HepG2 (cell line): ENCODE data around the gene DCUN1D3. TPM values are rescaled to one million over a fixed set of nuclear protein-coding genes. Genes with fewer than 3 reads are reported as not detected.

Experiments
- CEBPG ChIP-seq: IDR thresholded peaks from 2 replicates; pipeline ENCODE4 v1.6.1; 2016
- ELF4 ChIP-seq: sonication (generic); formaldehyde crosslinking; IDR thresholded peaks from 2 replicates; pipeline ENCODE4 v1.5.0; 2020; ENCODE audit warnings: missing genetic modification reagents, mild to moderate bottlenecking, moderate library complexity, borderline replicate concordance
- EP300 ChIP-seq, 3 experiments: sonication (generic) in 1 of 3; formaldehyde crosslinking in 1 of 3; IDR thresholded peaks; 2 replicates each; pipeline versions ENCODE4 v1.5.1 to v1.6.1; 2011 to 2020; ENCODE audit warnings: low read depth in 2 of 3, low read length in 2 of 3, borderline replicate concordance in 1 of 3, improper control_type of control experiment in 1 of 3, mild to moderate bottlenecking in 1 of 3, missing genetic modification reagents in 1 of 3, moderate library complexity in 1 of 3
- GATAD2A ChIP-seq: IDR thresholded peaks from 2 replicates; pipeline ENCODE4 v1.6.1; 2016
- GZF1 ChIP-seq: sonication (generic); formaldehyde crosslinking; IDR thresholded peaks from 2 replicates; pipeline ENCODE4 v1.5.1; 2020; ENCODE audit warnings: mild to moderate bottlenecking, missing genetic modification reagents
- MAFF ChIP-seq: IDR thresholded peaks from 2 replicates; pipeline ENCODE4 v1.6.1; 2011; ENCODE audit warnings: low read depth, low read length, improper control_type of control experiment
- MXD4 ChIP-seq: IDR thresholded peaks from 2 replicates; pipeline ENCODE4 v1.6.1; 2016; ENCODE audit warnings: mild to moderate bottlenecking, missing biosample characterization, missing genetic modification reagents
- NFKBIZ ChIP-seq: IDR thresholded peaks from 2 replicates; pipeline ENCODE4 v1.6.1; 2018; ENCODE audit warnings: missing genetic modification reagents, missing compliant biosample characterization
- NONO ChIP-seq, 2 experiments: fragments of 450-650 bp in 1 of 2; sonication (generic) in 1 of 2; formaldehyde crosslinking in 1 of 2; IDR thresholded peaks in 1 of 2; conservative IDR thresholded peaks in 1 of 2; 2 replicates each; pipeline versions ENCODE4 v1.6.1 to v1.8.0; 2017 to 2022; ENCODE audit warnings: mild to moderate bottlenecking in 1 of 2, missing genetic modification reagents in 1 of 2, moderate library complexity in 1 of 2
- RORA ChIP-seq: sonication (generic); formaldehyde crosslinking; IDR thresholded peaks from 2 replicates; pipeline ENCODE4 v1.5.0; 2020; ENCODE audit warnings: mild to moderate bottlenecking, missing genetic modification reagents, moderate library complexity
- TCF12 ChIP-seq, 2 experiments: fragments of 450-650 bp in 1 of 2; sonication (generic) in 1 of 2; formaldehyde crosslinking in 1 of 2; IDR thresholded peaks; 2 replicates each; pipeline versions ENCODE4 v1.6.1 to v1.8.0; 2017 to 2022; ENCODE audit warnings: antibody characterized with exemption in 1 of 2, mild to moderate bottlenecking in 1 of 2, missing genetic modification reagents in 1 of 2, moderate library complexity in 1 of 2
- WIZ ChIP-seq: sonication (generic); formaldehyde crosslinking; IDR thresholded peaks from 2 replicates; pipeline ENCODE4 v1.5.1; 2020; ENCODE audit warnings: mild to moderate bottlenecking, missing genetic modification reagents
- ZBTB21 ChIP-seq: sonication (generic); formaldehyde crosslinking; IDR thresholded peaks from 2 replicates; pipeline ENCODE4 v1.4.0; 2020; ENCODE audit warnings: missing genetic modification reagents
- ZBTB3 ChIP-seq: sonication (generic); formaldehyde crosslinking; IDR thresholded peaks from 2 replicates; pipeline ENCODE4 v1.4.0; 2020; ENCODE audit warnings: low read depth, mild to moderate bottlenecking, moderate library complexity, missing genetic modification reagents, borderline replicate concordance
- polyA plus RNA-seq, 8 experiments: library from polyadenylated mRNA; depleted of rRNA in 3 of 8; stranded (reverse) in 7 of 8; unstranded in 1 of 8; fragments of >200 nt; fragmentation: Illumina TruSeq in 4 of 8; extraction: Trizol in 4 of 8; gene quantifications; 2 replicates each; pipeline versions ENCODE4 v1.2.1 to v1.2.3, GENCODE V29; 2011 to 2016; ENCODE audit warnings: low read depth in 4 of 8, missing spikeins in 1 of 8, mixed read lengths in 1 of 8; ENCODE audit not compliant: insufficient read depth in 1 of 8
- total RNA-seq, 5 experiments: library from RNA; depleted of rRNA; stranded (reverse); fragments of >200 nt; fragmentation: Illumina TruSeq; extraction: Trizol; gene quantifications; 2 replicates each; pipeline ENCODE4 v1.2.3, GENCODE V29; 2016; ENCODE audit warnings: low read depth in 1 of 5
- TF ChIP-seq, protein P1 (sequence below): sonication (generic); formaldehyde crosslinking; IDR thresholded peaks from 2 replicates; pipeline ENCODE4 v1.8.1; 2022; ENCODE audit warnings: low read depth, mild to moderate bottlenecking, missing genetic modification reagents
- TF ChIP-seq, protein P2 (sequence below): sonication (generic); formaldehyde crosslinking; IDR thresholded peaks from 2 replicates; pipeline ENCODE4 v1.4.0; 2020; ENCODE audit warnings: missing genetic modification reagents, mild to moderate bottlenecking, borderline replicate concordance
- TF ChIP-seq, protein P3 (sequence below): sonication (generic); formaldehyde crosslinking; IDR thresholded peaks from 2 replicates; pipeline ENCODE4 v1.5.1; 2020; ENCODE audit warnings: missing genetic modification reagents, mild to moderate bottlenecking, borderline replicate concordance
- TF ChIP-seq, protein P4 (sequence below): sonication (generic); formaldehyde crosslinking; IDR thresholded peaks from 2 replicates; pipeline ENCODE4 v1.5.0; 2020; ENCODE audit warnings: missing genetic modification reagents, mild to moderate bottlenecking, borderline replicate concordance

Gene DCUN1D3
- total and polyA plus RNA-seq, 2 of the 13 experiments (the other 11 are each of a cell fraction or from before 2014, with no cell fraction given) = 5.0 to 19.3 TPM

DNA sequence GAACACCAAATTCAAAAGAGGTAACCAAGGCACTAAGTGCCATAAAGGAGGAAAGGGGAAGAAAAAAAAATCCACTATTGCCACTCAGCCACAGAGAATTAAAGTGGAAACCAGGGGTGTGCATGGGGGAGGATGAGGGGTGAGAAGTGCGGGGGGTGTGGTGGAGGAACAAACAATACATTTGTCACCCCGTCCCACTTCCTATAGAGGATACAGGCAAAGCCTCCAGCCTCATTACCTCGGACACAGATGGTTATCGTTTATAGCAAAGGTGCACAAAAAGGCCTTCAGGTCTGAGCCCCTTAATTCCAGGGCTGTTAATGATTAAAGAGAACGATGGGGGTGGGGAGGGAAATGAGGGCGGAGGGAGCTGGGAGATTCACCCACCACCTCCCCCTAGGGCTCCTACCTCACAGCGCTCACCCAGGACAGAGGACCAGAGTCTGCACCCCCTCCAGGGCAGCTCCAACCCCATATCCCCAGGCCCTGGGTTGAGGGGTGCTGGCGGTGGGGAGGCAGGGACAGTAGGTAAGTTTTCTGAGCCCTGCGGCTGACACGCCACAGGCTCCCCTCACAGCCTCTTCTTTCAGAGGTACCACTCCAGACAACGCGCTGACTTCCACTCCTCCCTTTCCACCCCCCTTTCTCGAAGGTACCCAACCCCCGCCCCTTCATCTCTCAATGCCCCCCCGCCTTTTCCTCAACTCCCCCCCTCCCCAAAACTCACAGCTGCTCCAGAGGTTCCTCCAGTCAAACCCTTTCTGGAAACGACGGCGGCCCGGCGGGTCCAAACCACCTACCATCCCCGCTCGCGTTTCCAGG is 470 bp downstream of the DCUN1D3 start (continued):
- TF ChIP-seq, protein P1, sequence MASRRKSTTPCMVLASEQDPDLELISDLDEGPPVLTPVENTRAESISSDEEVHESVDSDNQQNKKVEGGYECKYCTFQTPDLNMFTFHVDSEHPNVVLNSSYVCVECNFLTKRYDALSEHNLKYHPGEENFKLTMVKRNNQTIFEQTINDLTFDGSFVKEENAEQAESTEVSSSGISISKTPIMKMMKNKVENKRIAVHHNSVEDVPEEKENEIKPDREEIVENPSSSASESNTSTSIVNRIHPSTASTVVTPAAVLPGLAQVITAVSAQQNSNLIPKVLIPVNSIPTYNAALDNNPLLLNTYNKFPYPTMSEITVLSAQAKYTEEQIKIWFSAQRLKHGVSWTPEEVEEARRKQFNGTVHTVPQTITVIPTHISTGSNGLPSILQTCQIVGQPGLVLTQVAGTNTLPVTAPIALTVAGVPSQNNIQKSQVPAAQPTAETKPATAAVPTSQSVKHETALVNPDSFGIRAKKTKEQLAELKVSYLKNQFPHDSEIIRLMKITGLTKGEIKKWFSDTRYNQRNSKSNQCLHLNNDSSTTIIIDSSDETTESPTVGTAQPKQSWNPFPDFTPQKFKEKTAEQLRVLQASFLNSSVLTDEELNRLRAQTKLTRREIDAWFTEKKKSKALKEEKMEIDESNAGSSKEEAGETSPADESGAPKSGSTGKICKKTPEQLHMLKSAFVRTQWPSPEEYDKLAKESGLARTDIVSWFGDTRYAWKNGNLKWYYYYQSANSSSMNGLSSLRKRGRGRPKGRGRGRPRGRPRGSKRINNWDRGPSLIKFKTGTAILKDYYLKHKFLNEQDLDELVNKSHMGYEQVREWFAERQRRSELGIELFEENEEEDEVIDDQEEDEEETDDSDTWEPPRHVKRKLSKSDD = no peak; the same call in 1 of the 2 replicates
- TF ChIP-seq MAFF = no peak
- peak; percentile 69; the same call in 1 of the 2 replicates for TF ChIP-seq GATAD2A (CRISPR knock-in tag)
- TF ChIP-seq, protein P2, sequence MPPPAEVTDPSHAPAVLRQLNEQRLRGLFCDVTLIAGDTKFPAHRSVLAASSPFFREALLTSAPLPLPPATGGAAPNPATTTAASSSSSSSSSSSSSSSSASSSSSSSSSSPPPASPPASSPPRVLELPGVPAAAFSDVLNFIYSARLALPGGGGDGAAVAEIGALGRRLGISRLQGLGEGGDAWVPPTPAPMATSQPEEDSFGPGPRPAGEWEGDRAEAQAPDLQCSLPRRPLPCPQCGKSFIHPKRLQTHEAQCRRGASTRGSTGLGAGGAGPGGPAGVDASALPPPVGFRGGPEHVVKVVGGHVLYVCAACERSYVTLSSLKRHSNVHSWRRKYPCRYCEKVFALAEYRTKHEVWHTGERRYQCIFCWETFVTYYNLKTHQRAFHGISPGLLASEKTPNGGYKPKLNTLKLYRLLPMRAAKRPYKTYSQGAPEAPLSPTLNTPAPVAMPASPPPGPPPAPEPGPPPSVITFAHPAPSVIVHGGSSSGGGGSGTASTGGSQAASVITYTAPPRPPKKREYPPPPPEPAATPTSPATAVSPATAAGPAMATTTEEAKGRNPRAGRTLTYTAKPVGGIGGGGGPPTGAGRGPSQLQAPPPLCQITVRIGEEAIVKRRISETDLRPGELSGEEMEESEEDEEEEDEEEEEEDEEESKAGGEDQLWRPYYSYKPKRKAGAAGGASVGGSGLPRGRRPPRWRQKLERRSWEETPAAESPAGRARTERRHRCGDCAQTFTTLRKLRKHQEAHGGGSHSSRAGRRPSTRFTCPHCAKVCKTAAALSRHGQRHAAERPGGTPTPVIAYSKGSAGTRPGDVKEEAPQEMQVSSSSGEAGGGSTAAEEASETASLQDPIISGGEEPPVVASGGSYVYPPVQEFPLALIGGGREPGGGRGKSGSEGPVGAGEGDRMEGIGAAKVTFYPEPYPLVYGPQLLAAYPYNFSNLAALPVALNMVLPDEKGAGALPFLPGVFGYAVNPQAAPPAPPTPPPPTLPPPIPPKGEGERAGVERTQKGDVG = no peak
- TF ChIP-seq RORA (CRISPR knock-in tag) = no peak
- TF ChIP-seq ZBTB3 = no peak
- no peak for TF ChIP-seq NFKBIZ (CRISPR knock-in tag)
- TF ChIP-seq, protein P3, sequence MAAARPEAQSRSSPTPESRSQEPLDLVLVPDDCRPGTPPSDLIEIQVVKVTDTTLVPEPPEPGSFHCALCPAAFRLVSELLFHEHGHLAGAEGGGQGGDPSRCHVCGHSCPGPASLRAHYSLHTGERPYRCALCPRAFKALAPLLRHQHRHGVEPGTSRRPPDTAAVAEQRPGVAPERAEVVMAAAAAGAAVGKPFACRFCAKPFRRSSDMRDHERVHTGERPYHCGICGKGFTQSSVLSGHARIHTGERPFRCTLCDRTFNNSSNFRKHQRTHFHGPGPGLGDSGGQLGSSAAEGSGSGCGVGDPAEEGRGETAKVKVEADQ (CRISPR knock-in tag) = no peak
- TF ChIP-seq MXD4 (CRISPR knock-in tag) = no peak; the same call in 1 of the 2 replicates
- peak; percentile 46 for TF ChIP-seq CEBPG (CRISPR knock-in tag)
- 0 out of 2 replicates have a peak, but pooled peaks have one; percentile 40 for TF ChIP-seq GZF1
- TF ChIP-seq WIZ = no peak
- TF ChIP-seq ZBTB21 (CRISPR knock-in tag) = no peak
- TF ChIP-seq NONO (IDR thresholded peaks at IDR 0.05) = no peak
- peak; percentile 46; the same call in 1 of the 2 replicates for TF ChIP-seq NONO (CRISPR knock-in tag; conservative IDR thresholded peaks at IDR 0.05)
- TF ChIP-seq ELF4 = 0 out of 2 replicates have a peak, but pooled peaks have one; percentile 71
- TF ChIP-seq, protein P4, sequence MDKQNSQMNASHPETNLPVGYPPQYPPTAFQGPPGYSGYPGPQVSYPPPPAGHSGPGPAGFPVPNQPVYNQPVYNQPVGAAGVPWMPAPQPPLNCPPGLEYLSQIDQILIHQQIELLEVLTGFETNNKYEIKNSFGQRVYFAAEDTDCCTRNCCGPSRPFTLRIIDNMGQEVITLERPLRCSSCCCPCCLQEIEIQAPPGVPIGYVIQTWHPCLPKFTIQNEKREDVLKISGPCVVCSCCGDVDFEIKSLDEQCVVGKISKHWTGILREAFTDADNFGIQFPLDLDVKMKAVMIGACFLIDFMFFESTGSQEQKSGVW = no peak
- TF ChIP-seq EP300 (IDR thresholded peaks at IDR 0.05; ENCODE audit: low read depth in 2 of 2, low read length in 2 of 2) = peak in 1 of 2 experiments; percentile 55; a peak in 1 of 4 replicates
- no peak for TF ChIP-seq EP300 (CRISPR knock-in tag; IDR thresholded peaks at IDR 0.05; ENCODE audit: borderline replicate concordance)
- no peak for TF ChIP-seq TCF12 (IDR thresholded peaks at IDR 0.05)
- TF ChIP-seq TCF12 (CRISPR knock-in tag; IDR thresholded peaks at IDR 0.05) = no peak
